HepG2 (cell line): Measurements from ENCODE around the gene UTP4. TPM values are rescaled to one million over a fixed set of nuclear protein-coding genes. Genes with fewer than 3 reads are reported as not detected.

Source experiments
- ARNT ChIP-seq: fragments of 450-650 bp; IDR thresholded peaks from 2 replicates; pipeline ENCODE4 v1.6.1; 2017
- CAMTA2 ChIP-seq: sonication (generic); formaldehyde crosslinking; IDR thresholded peaks from 2 replicates; pipeline ENCODE4 v1.4.0; 2020; ENCODE audit warnings: mild to moderate bottlenecking, missing genetic modification reagents, borderline replicate concordance
- CBX5 ChIP-seq: sonication (generic); formaldehyde crosslinking; IDR thresholded peaks from 2 replicates; pipeline ENCODE4 v1.4.0; 2020; ENCODE audit warnings: missing genetic modification reagents, borderline replicate concordance
- CENPX ChIP-seq: sonication (generic); formaldehyde crosslinking; IDR thresholded peaks from 2 replicates; pipeline ENCODE4 v1.9.0; 2021; ENCODE audit warnings: mild to moderate bottlenecking, missing genetic modification reagents, moderate library complexity
- EEA1 ChIP-seq: sonication (generic); formaldehyde crosslinking; IDR thresholded peaks from 2 replicates; pipeline ENCODE4 v1.5.1; 2020; ENCODE audit warnings: mild to moderate bottlenecking, missing genetic modification reagents, borderline replicate concordance
- GABPA ChIP-seq, 2 experiments: IDR thresholded peaks; 2 replicates each; pipeline ENCODE4 v1.6.1; 2011 to 2016; ENCODE audit warnings: low read depth in 2 of 2, low read length in 1 of 2, missing biosample characterization in 1 of 2, missing genetic modification characterization in 1 of 2
- KDM2A ChIP-seq: sonication (generic); formaldehyde crosslinking; IDR thresholded peaks from 2 replicates; pipeline ENCODE4 v1.4.0; 2020; ENCODE audit warnings: low read depth, missing genetic modification reagents, borderline replicate concordance
- MED8 ChIP-seq: sonication (generic); formaldehyde crosslinking; IDR thresholded peaks from 2 replicates; pipeline ENCODE4 v1.8.1; 2023; ENCODE audit warnings: mild to moderate bottlenecking, missing genetic modification reagents; ENCODE audit not compliant: insufficient replicate concordance
- MYC ChIP-seq: sonication (generic); formaldehyde crosslinking; IDR thresholded peaks from 2 replicates; pipeline ENCODE4 v1.9.0; 2021; ENCODE audit warnings: missing genetic modification reagents, borderline replicate concordance
- RFX1 ChIP-seq: fragments of 450-650 bp; IDR thresholded peaks from 2 replicates; pipeline ENCODE4 v1.6.1; 2017
- SOX5 ChIP-seq: IDR thresholded peaks from 2 replicates; pipeline ENCODE4 v1.6.1; 2016; ENCODE audit warnings: borderline replicate concordance
- TAF1 ChIP-seq: sonication (generic); formaldehyde crosslinking; IDR thresholded peaks from 2 replicates; pipeline ENCODE4 v1.4.0; 2020; ENCODE audit warnings: missing genetic modification reagents
- ZNF280B ChIP-seq: sonication (generic); formaldehyde crosslinking; IDR thresholded peaks from 2 replicates; pipeline ENCODE4 v1.5.0; 2020; ENCODE audit warnings: missing genetic modification reagents, mild to moderate bottlenecking, borderline replicate concordance
- ZNF564 ChIP-seq: sonication (generic); formaldehyde crosslinking; IDR thresholded peaks from 2 replicates; pipeline ENCODE4 v1.8.1; 2023; ENCODE audit warnings: mild to moderate bottlenecking, missing genetic modification reagents
- ZNF570 ChIP-seq: sonication (generic); formaldehyde crosslinking; IDR thresholded peaks from 2 replicates; pipeline ENCODE4 v1.4.0; 2020; ENCODE audit warnings: mild to moderate bottlenecking, missing genetic modification reagents, borderline replicate concordance
- ZNF768 ChIP-seq: sonication (generic); formaldehyde crosslinking; IDR thresholded peaks from 2 replicates; pipeline ENCODE4 v1.4.0; 2020; ENCODE audit warnings: missing genetic modification reagents
- ZNF775 ChIP-seq: sonication (generic); formaldehyde crosslinking; IDR thresholded peaks from 2 replicates; pipeline ENCODE4 v1.4.0; 2020; ENCODE audit warnings: missing genetic modification reagents, mild to moderate bottlenecking, moderate library complexity, borderline replicate concordance
- ZNF883 ChIP-seq: sonication (generic); formaldehyde crosslinking; IDR thresholded peaks from 2 replicates; pipeline ENCODE4 v1.5.1; 2020; ENCODE audit warnings: mild to moderate bottlenecking, missing genetic modification reagents; ENCODE audit errors: not compliant biosample characterization
- ZSCAN31 ChIP-seq: sonication (generic); formaldehyde crosslinking; IDR thresholded peaks from 2 replicates; pipeline ENCODE4 v1.5.0; 2020; ENCODE audit warnings: low read depth, mild to moderate bottlenecking, missing genetic modification reagents
- ZSCAN9 ChIP-seq: IDR thresholded peaks from 2 replicates; pipeline ENCODE4 v1.6.1; 2016; ENCODE audit warnings: borderline replicate concordance
- polyA plus RNA-seq, 8 experiments: library from polyadenylated mRNA; depleted of rRNA in 3 of 8; stranded (reverse) in 7 of 8; unstranded in 1 of 8; fragments of >200 nt; fragmentation: Illumina TruSeq in 4 of 8; extraction: Trizol in 4 of 8; gene quantifications; 2 replicates each; pipeline versions ENCODE4 v1.2.1 to v1.2.3, GENCODE V29; 2011 to 2016; ENCODE audit warnings: low read depth in 4 of 8, missing spikeins in 1 of 8, mixed read lengths in 1 of 8; ENCODE audit not compliant: insufficient read depth in 1 of 8
- total RNA-seq, 5 experiments: library from RNA; depleted of rRNA; stranded (reverse); fragments of >200 nt; fragmentation: Illumina TruSeq; extraction: Trizol; gene quantifications; 2 replicates each; pipeline ENCODE4 v1.2.3, GENCODE V29; 2016; ENCODE audit warnings: low read depth in 1 of 5
- TF ChIP-seq, protein P1 (sequence below): sonication (generic); formaldehyde crosslinking; IDR thresholded peaks from 2 replicates; pipeline ENCODE4 v1.4.0; 2020; ENCODE audit warnings: mild to moderate bottlenecking, missing genetic modification reagents
- TF ChIP-seq, protein P2 (sequence below): sonication (generic); formaldehyde crosslinking; IDR thresholded peaks from 2 replicates; pipeline ENCODE4 v1.5.0; 2020; ENCODE audit warnings: mild to moderate bottlenecking, missing genetic modification reagents, borderline replicate concordance

The UTP4 gene
- total and polyA plus RNA-seq, 2 of the 13 experiments (the other 11 are each of a cell fraction or from before 2014, with no cell fraction given), result 30.0 to 85.8 TPM

DNA sequence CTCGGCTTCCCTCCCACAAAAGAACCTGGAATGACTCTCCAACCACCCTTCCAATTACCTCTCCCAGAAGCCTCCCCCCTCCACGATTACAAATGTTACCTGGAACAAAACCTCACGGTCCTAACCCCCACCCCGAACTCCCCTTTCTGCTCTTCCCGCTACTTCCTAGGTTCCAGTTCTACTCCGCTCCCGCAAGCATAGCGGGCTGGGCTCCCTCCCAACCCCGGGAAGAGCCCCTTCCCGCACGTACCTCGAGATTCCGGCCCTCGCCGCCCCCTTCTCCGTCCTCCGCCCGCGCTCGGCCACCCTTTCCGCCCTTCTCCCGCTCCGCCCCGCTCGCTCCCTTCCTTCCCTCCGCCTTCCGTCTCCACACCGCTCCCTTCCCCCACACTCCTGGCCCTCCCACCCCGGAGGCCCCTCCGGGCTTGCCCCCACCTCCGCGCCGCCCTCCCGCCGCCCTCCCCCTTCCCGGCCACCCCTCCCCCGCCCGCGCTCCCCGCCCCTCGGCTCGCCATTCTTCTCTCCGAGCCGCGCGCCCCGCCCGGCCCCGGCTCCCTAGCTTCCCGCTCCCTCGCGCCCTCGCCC is 518 bp upstream of the UTP4 start (continued):
- TF ChIP-seq ZNF280B (CRISPR knock-in tag) (peak; percentile 71; the same call in 1 of the 2 replicates), KDM2A (CRISPR knock-in tag) (peak; percentile 72; the same call in 1 of the 2 replicates), ZSCAN9 (CRISPR knock-in tag) (peak; percentile 47; the same call in 1 of the 2 replicates), CENPX (CRISPR knock-in tag) (no peak), CAMTA2 (0 out of 2 replicates have a peak, but pooled peaks have one; percentile 8), MYC (CRISPR knock-in tag) (no peak), CBX5 (CRISPR knock-in tag) (0 out of 2 replicates have a peak, but pooled peaks have one; percentile 33), ZSCAN31 (CRISPR knock-in tag) (no peak), ARNT (no peak), SOX5 (CRISPR knock-in tag) (peak; percentile 23; the same call in 1 of the 2 replicates), TAF1 (CRISPR knock-in tag) (peak; percentile 46; the same call in 1 of the 2 replicates), EEA1 (CRISPR knock-in tag) (0 out of 2 replicates have a peak, but pooled peaks have one; percentile 71), ZNF564 (CRISPR knock-in tag) (no peak), ZNF775 (CRISPR knock-in tag) (0 out of 2 replicates have a peak, but pooled peaks have one; percentile 14), GABPA (IDR thresholded peaks at IDR 0.05; ENCODE audit: low read depth, low read length) (no peak), GABPA (CRISPR knock-in tag; IDR thresholded peaks at IDR 0.05; ENCODE audit: low read depth) (peak; percentile 69), ZNF768 (CRISPR knock-in tag) (no peak), ZNF883 (CRISPR knock-in tag) (no peak), ZNF570 (CRISPR knock-in tag) (no peak), RFX1 (no peak), MED8 (no peak)
- TF ChIP-seq, protein P1, sequence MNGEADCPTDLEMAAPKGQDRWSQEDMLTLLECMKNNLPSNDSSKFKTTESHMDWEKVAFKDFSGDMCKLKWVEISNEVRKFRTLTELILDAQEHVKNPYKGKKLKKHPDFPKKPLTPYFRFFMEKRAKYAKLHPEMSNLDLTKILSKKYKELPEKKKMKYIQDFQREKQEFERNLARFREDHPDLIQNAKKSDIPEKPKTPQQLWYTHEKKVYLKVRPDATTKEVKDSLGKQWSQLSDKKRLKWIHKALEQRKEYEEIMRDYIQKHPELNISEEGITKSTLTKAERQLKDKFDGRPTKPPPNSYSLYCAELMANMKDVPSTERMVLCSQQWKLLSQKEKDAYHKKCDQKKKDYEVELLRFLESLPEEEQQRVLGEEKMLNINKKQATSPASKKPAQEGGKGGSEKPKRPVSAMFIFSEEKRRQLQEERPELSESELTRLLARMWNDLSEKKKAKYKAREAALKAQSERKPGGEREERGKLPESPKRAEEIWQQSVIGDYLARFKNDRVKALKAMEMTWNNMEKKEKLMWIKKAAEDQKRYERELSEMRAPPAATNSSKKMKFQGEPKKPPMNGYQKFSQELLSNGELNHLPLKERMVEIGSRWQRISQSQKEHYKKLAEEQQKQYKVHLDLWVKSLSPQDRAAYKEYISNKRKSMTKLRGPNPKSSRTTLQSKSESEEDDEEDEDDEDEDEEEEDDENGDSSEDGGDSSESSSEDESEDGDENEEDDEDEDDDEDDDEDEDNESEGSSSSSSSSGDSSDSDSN (CRISPR knock-in tag), result peak; percentile 73
- TF ChIP-seq, protein P2, sequence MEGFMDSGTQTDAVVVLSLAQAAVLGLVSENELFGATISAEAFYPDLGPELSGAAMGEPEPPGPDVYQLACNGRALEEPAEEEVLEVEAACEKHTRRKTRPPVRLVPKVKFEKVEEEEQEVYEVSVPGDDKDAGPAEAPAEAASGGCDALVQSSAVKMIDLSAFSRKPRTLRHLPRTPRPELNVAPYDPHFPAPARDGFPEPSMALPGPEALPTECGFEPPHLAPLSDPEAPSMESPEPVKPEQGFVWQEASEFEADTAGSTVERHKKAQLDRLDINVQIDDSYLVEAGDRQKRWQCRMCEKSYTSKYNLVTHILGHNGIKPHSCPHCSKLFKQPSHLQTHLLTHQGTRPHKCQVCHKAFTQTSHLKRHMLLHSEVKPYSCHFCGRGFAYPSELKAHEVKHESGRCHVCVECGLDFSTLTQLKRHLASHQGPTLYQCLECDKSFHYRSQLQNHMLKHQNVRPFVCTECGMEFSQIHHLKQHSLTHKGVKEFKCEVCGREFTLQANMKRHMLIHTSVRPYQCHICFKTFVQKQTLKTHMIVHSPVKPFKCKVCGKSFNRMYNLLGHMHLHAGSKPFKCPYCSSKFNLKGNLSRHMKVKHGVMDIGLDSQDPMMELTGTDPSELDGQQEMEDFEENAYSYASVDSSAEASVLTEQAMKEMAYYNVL (CRISPR knock-in tag), result peak; percentile 53; the same call in 1 of the 2 replicates
